Stimulated activated CD8-positive, alpha-beta memory T cell treated with anti-CD3 and anti-CD28 coated beads, Interleukin-7, amount 100 ng/mL, for 24 hours (primary cell): ENCODE results near the gene CST3.
"Not testable (repeated sequence)": the region's sequence is repeated elsewhere in the genome, so short reads cannot be mapped to it uniquely, and the experiment has no call there.

ENCODE experiments used
- DNase-seq: peaks from one replicate; pipeline ENCODE4 v3.0.0-alpha.2; 2020; ENCODE audit warnings: low read depth

CST3 gene, protein sequence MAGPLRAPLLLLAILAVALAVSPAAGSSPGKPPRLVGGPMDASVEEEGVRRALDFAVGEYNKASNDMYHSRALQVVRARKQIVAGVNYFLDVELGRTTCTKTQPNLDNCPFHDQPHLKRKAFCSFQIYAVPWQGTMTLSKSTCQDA

DNA sequence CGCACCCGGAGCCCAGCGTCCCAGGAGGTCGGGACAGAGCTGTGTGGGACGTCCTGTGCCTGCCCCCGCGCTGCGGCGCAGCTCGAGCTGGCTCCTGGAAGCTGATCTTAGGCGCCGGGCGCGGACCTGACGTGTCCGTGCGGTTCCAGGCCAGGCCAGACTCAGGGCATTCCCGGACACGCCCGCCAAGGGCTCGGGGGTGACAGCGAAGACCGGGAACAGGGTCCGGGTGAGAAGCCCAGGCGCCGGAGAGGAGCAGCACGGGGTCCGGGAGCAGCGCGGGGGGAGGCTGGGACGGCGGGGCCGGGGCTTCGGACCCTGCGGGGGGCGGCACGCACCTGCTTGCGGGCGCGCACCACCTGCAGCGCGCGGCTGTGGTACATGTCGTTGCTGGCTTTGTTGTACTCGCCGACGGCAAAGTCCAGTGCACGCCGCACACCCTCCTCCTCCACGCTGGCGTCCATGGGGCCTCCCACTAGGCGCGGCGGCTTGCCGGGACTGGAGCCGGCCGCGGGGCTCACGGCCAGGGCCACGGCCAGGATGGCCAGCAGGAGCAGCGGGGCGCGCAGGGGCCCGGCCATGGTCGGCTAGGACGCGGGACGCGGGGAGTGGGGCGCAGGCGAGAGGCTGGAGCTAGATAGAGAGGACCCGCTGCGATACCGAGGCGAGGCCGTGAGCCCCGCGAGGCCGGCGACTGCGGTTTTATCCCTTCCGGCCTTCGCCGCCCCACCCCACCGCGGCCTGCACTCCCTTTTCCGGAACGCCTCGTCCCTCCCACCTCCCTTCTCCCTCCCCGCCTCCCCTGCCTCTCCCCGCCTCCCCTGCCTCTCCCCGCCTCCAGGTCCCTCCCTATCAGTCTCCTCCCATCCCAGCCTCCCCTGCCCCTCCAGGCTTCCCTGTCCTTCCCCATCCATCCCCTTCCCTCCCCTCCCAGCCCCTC, at the start of gene CST3:
Gene CST3, minus strand, starts transcription at position 674 of the 940 bp plus-strand sequence. Its CDS starts 93 bp downstream, at position 581.
- DNase-seq = no peak

DNA sequence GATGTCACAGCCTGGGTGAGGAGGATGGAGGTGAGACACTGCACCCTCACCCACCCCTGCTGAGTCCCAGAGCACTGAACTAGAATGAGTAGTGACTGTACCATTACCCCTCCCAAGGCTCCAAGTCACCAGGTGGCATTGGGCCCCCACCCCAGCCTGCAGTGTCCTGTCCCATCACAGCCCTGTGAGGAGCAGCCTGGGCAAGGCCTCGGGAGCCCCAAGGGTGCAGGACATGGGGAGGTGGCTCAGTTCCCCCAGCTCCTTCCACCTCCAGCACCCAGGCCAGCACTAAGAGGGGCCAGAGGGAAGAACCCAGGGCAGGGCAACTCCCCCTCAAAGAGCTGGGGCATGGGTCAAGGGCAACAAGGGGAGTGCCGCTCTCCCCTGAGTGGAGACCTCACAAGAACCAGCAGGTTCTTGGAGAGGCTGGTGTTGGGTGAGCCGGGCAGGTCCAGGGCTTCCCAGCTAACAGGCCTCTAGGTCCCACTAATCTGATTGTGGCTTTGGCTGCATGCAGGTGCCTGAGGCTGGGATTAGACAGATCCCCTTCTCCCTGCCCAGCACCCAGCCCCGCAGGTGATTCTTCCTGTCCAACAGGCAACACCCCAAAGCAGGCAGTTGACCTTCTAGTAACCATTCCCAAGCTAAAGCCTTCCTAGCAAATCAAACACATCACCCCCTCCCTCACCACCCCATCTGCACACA, 48.4 kb upstream of the CST3 start:
- DNase-seq = no peak

DNA sequence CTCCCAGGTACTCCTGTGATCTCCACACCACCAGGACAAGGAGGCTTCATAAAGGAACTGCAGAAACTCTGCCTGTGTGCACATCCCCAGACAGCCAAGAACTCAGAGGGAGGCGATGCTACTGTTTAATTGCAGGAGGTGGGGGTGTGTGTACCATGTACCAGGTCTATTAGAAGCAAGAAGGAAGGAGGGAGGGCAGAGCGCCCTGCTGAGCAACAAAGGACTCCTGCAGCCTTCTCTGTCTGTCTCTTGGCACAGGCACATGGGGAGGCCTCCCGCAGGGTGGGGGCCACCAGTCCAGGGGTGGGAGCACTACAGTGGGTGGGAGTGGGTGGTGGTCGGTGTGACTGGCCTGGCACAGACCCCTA, 47.8 kb upstream of the CST3 start:
- not testable (repeated sequence) for DNase-seq

DNA sequence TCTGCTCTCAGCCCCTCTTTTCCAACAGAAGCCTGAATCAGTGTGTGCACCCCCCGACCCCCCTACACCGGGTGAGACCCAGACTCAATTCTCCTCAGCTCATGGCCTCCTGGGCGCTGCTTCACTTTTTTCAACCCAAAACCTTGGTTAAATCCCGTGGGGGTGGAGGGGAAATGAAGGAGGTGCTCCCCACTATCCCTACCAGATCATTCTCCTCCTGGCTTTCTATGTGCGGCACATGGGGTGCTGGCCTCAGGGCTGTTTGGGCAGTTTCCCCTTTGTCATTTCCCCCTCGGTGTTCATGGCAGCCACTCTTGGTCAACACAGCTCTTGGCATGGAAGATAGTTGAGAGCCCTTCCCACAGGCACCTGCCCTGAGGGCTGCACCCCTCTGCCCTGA, 46.5 kb upstream of the CST3 start:
- DNase-seq = no peak

GRCh38 chr20:23683807-23684206, 46.1 kb upstream of the CST3 start:
- DNase-seq = no peak

DNA sequence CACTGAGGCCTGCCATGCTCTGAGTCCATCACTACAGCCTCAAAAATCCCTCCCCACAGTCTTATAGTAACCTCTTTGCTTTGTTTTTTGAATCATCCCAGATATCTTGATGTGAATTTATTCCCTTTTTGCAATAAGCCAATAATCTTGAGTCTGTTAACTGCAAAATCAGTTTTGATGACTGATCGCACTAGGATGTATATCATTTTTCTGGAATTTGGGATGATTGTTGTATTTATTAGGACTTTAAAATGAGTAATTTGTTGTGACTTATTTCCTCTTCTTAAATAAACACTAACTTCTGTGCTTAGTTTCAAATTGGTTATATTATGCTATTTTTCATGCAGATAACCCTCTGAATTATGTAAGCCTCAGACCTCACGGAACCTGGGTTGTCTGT, 45.5 kb upstream of the CST3 start:
- DNase-seq = no peak

DNA sequence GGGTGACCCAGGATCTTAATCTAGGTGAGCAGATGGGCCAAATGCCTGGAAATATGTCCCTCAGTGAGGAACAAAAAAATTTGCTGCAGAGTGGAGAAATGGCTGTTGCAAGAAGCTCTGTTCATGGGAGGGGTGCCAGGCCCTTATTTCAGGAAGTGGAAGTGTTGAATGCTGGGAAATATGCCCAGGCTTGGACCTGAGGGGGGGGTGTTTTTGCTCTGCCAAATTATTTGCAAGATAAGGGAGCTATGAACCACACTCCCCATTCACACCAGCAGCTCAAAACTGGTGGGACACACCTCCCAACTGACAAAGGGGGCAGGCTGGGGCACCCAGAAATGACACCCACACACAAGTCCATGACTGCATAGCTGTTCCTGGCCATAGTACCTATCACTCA, 42.4 kb upstream of the CST3 start:
- no peak for DNase-seq

DNA sequence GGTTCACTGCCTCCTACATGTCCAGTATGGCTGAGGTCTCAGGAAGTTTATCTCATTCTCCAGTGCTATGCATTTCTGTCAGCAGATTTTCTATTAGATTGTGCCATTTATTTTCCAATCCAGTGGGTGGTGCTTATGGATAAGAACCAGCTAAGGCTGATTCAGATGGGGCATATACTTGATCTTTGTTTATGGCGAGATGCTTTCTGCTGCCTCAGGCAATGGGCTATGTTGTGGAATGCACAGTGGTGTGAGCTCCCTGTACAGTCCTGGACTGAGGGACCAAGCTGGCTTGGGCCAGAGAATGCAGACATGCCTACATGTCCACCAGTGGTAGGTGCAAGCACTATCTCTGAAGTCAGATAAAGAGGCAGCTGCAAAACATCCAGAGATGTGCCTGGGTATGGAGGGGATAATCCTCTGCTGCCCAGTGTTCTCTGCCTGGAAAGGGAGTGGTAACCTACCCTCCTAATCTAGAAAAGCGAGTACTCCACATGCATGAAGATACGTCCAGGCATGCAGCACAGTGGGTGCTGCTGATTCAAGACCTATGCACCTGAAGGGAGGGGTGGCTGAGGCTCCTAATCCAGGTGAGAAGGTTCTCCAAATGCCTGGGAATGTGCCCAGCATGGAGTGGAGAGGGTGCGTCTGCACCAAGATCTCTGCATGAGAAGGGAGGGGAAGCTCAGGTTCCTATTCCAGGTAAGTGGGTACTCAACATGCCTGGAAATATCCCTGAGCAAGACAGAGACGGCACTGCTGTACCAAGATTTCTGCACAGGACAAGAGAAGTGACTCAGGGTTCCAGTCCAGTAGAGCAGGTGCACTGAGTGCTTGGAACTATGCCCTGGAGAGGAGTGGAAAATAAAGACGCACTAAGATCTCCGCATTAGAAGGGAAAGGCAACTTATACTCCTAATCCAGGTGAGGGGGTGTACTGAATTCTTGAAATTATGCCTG, 41.7 kb upstream of the CST3 start:
- no peak for DNase-seq

GRCh38 chr20:23673209-23673608, 35.5 kb upstream of the CST3 start:
- no peak for DNase-seq

DNA sequence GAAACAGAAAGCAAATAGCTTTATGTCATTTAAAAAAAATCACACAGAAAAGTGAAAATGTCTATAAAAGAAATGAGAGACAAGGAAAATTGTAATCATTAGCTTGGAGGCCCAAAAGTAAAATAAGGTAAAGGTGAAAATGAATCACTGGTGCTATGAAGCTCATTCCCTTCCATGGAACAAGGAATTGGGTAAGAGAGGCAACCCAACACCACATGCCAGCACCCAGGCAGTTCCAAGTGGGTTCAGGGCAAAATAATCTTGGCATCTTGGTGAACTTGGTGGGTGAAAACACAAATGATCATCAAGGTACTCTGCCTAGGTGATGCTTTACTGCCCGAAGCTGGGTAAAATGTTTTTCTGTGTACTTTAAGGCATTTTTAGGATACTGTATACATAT, 34.4 kb upstream of the CST3 start:
- DNase-seq = no peak

DNA sequence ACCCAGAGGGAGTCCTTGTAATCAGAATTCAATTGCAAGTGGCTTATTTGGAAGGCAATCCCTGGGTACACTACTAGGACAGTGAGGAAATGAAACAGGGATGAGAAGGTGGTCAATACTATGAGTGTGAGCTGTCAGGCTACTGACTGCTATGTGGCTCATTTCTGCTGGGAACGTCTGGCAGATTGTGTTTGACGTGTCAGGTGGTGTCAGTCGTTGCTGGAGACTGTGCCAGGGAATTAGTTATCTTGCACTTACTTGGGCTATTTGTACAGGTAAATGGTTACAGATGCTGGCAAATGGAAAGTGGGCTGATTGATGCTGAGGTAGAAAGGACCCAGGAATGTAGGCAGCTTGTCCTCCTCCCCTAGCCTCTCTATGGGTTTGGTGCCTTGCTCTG, 33.7 kb upstream of the CST3 start:
- DNase-seq = no peak

GRCh38 chr20:23670361-23670760, 32.6 kb upstream of the CST3 start:
- DNase-seq = no peak

- DNase-seq = no peak
Measured at GRCh38 chr20:23669866-23670265, 32.1 kb upstream of the CST3 start.

DNA sequence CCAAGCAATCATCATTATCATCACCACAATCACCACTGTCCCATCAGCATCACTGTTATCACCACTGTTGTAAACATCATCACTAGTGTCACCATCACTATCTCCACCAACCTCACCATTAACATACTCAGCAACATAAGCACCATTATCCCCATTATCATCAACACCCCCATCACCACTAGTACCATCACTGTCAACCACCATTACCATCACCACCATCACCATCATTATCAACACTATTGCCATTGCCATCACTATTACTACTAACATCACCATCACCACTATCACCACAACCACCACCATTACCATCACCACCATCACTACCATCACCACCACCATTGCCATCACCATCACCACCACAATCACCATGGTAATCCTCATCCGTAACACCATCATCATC, 31.6 kb upstream of the CST3 start:
- no peak for DNase-seq

DNA sequence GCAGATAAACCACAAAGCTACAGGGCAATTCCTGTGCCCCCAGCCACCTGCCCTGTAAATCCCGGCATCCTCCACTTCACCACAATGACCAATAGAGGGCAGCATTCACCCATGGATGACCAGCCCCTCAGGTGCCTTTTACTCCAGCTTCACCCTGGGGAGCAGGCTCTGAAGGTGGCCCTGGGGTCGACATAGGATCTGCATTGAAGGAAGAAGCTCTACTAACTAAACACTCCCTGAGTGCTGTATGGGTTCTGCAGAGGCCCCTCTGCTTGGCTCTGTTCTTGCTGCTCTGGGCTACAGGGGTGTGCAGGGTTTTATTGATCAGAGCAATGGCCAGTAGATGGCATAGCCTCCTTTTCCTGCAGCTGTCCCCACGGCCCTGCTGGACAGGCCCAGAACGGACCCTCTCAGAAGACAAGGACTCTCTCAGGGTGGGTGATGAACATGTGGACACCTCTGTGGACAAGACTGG, 30.8 kb upstream of the CST3 start:
- no peak for DNase-seq

DNA sequence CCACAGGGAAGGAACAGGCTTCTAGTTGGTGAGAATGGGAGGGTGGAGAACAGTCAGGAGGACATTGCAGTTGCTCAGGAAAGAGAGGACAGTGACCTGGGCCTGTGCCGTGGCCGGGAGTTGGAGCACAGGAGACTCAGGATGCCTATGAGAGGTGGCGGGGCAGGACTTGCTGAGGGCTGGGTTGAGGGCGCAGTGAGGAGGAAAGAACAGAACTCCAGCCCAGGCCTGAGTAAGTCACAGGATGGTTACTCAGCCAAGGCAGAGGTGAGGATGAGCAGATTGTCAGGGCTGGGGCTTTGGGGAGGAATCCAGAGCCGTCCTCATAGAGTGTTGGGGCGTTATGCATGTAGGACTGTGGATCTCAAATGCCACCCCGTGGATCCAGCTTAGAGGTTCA, 29.9 kb upstream of the CST3 start:
- no peak for DNase-seq

GRCh38 chr20:23666698-23667097, 28.9 kb upstream of the CST3 start:
- no peak for DNase-seq

DNA sequence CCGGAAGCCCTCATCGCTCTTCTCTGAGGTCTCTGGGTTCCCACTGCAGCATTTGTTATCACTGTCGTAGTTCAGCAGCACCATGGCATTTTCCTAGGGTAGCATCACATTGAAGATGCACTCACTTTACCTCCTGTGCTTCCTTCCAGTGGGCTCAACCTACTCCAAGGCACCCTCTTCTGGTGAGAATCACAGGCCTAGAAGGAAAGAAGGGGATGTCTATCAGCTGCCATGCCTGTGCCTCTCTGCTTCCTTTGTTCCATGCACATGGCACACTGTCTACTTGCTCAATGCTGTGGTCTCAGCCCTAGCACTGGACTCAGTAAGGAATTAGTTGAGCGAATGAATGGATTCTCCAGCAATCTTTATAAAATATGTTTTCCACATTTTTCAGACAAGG, 28.4 kb upstream of the CST3 start:
- no peak for DNase-seq

GRCh38 chr20:23664954-23665353, 27.2 kb upstream of the CST3 start:
- no peak for DNase-seq

DNA sequence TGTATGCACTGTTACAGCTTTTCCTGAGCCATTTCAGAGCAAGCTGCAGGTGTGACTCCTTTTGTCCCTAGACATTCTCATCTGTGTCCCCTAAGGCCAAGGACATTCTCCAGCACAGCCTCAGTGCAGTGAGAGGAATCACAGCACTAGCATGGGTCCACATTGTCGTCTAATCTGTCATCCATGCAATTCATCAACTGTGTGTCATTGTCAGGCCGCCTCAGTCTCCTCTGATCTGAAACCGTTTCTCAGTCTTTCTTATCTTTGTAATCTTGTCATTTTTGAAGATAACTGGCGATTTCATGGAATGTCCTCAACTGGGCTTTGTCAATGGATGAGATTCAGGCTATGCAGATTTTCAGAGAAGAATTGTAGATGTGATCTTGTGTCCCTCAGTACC, 26.3 kb upstream of the CST3 start:
- not testable (repeated sequence) for DNase-seq

DNA sequence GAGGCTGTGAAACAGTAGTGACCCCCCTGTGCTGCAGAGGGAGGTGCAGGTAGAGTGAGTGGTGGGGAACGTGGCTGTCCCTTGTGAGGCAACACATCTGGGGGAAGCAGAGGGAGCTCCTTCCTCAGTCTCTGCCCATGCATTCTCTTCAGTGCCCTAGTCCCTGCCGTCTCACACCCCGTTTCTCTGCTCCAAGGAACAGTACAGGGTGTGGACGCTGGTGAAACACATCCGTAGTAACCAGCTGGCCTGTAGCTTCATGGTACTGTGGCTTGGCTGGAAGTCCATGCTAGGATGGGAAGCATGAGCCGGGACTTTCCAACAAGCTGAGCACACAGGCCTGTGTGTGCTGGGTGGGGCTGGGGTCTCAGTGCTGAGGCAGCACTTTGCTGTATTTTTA, 25.4 kb upstream of the CST3 start:
- DNase-seq = no peak
